Kidney tubule cell (primary cell): ENCODE results near the gene UBA5.

Experiments
- DNase-seq: peaks from one replicate; pipeline ENCODE4 v3.0.0-alpha.2; 2018; ENCODE audit warnings: low spot score

The UBA5 gene

DNA sequence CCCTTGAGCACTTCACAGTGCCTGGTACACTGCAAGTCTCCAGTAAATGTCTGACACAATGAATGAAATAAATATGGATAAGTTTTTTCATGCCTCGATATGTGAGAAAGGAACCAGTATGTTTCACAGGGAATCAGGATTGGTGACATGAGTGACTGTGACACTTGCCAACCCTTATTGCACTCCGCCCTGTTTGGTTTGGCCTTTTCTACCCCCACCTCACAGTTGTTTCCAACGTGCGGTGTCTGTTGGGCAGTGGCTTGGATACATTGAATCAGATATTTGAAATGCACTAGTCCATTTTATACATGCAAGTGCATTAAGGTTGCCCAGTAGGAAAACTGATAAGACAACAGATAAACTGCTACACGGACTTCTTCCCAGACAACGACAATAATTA is 60.1 kb downstream of the UBA5 start:
- no peak for DNase-seq

DNA sequence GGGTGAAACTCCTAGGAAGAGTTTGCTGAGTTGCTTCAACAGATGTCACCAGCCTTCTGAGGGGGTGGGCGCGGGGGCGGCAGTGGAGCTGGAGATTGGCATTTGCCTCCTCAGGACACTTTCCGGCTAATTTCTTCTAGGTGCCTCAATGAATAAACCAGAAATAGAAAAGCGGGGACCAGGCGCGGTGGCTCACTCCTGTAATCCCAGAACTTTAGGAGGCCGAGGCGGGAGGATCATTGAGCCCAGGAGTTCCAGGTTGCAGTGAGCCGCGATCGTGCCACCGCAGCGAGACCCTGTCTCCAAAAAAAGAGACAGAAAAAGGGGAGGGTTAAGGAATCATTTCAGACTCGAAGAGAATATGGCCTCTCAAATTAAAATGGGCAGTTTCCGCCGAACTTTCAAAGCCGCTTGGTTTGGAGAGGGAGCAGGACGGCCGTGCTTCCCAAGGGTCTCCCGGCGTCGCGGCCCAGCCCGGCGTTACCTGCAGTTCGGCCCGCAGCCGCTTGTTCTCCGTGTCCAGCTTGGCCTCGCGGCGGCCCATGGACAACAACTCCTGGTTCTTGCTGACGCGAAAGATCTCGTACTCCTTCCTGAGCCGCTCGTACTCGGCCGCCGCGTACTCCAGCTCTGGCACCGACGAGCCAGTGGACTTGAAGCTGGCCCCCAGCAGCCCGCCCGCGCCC is 61.5 kb downstream of the UBA5 start:
- peak; percentile 77 for DNase-seq

DNA sequence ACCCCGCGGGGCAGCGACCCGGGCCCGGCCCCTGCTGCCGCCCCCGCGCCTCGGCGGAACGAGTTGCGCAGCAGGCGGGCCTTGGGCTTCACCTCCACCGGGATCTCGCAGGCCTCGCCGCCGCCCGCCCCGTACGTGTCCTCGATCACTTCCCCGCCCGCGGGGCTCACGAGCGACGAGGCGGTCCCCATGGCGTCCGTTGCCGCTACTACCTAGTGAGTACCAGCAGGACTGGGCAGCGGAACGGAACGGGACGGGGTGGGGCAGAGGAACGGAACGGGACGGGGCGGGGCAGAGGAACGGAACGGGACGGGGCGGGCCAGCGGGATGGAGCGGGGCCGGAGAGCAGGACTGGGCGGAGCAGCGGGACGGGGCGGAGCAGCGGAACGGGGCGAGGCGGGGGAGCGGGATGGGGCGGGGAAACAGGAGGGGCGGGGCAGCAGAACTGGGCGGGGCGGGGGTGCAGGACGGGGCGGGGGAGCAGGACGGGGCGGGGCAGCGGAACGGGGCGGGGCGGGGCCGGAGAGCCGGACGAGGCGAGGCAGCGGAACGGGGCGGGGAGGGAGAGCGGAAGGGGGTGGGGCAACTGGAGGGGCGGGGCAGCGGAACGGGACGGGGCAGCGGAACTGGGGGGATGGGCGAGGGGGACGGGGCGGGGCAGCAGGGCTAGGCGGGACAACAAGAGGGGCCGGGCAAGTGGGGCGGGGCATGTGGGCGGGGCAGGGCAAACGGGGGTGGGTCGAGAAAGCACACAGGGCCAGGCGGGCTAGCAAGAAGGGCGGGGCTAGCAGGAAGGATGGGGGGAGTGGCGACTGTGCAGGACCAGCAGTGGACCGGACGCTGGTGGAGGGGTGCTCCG is 62.3 kb downstream of the UBA5 start, which contains the start of gene NPHP3:
NPHP3 (minus strand) TSS at position 245 of the 859 bp plus-strand sequence; CDS start at position 191, 54 bp downstream.
- DNase-seq, result peak; percentile 93

DNA sequence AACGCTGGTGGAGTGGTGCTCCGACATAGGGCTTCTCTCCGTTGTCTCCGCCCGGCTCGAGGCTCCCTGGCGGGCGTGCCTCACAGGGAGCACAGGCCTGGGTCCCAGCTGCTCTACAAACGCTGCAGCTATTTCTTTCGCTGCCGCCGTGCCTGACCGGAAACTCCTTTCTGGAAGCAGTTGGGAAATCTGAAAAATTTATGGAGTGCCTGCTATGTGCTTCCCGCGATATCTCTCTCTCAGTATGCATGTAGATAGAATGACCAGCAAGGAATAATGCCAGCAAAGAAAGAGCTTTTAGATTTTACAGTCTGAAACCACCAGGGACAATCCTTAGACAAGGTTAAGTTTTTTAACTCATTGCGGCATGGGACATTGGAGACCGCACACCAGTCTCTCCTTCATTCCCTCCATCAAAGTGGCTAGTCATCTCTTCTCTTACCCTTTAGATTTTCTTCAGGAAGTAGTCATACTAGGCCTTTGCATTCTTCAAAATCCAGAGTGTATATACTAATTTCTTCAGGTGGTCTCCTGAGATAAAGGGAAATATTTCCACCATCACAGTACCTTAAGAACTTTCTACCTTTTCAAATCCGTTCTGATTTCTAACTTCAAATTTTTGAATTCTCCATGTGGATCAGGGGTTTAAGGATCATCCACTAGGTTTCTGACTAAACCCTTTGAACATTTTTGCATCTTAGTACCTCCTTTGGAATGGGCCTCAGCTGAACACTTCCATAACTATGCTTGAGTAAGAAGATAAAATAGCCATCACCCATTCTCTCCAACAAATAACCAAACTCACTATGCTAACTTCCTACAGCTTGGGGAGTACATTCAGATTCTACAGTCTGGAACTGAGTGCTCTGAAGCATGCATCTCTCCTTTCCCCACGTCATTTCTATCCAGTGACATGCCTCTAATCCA is 63.2 kb downstream of the UBA5 start:
- peak; percentile 2 for DNase-seq

DNA sequence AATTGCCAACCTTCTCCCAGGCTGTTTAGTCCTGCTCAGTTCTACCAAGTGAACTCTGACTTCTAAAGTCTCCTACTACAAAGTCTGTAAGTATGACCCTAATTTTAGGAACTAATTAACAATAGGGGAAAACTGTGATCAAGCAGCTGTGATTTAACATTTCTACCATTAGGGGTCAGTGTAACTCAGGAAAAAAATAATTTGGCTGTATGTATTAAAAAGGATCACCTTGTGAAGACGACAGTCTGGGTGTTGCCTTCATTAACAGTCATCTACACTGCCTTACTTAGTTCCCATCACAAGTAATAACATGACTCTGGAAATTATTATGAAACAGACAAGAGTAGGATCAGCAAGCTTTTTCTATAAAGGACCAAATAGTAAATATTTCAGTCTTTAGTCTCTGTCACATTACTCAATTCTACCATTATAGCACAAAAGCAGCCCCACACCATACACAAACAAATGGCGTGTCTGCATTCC is 66.3 kb downstream of the UBA5 start:
- DNase-seq, result peak; percentile 51
